Activated naive CD4-positive, alpha-beta T cell treated with anti-CD3 and anti-CD28 coated beads, Interleukin-2, amount 50 U/mL, for 72 hours (primary cell): ENCODE results near the gene HK1. TPM values are rescaled to one million over a fixed set of nuclear protein-coding genes. Genes with fewer than 3 reads are reported as not detected.
A peak's percentile ranks its signal among the peaks of the same experiment; 100 is the strongest.
"Not testable (repeated sequence)": the region's sequence is repeated elsewhere in the genome, so short reads cannot be mapped to it uniquely, and the experiment has no call there.

ENCODE experiments used
- ATAC-seq, 2 donors: fragments of 150-1000 bp; cut with Tn5 transposase; 2 replicates each; pipeline ENCODE4 v1.10.0; 2021; ENCODE audit warnings: mild to moderate bottlenecking in 2 of 2, moderate library complexity in 2 of 2
- DNase-seq, 2 donors: peaks; one replicate each; pipeline ENCODE4 v3.0.0; 2021 to 2022; ENCODE audit warnings: low spot score in 2 of 2
- H3K27ac Mint-ChIP-seq, 2 donors: one replicate each; pipeline ENCODE4 v1.8.0; 2022; ENCODE audit warnings: mild to moderate bottlenecking in 2 of 2, mixed read lengths in 2 of 2
- H3K36me3 Mint-ChIP-seq, 2 donors: one replicate each; pipeline ENCODE4 v1.8.0; 2022; ENCODE audit warnings: mixed read lengths in 2 of 2
- H3K9me3 Mint-ChIP-seq, 2 donors: one replicate each; pipeline ENCODE4 v1.8.0; 2022; ENCODE audit warnings: mixed read lengths in 2 of 2
- total RNA-seq, 2 donors: library from RNA; stranded (reverse); gene quantifications; one replicate each; pipeline ENCODE4 v1.2.3, GENCODE V29; 2022

Gene HK1
- total RNA-seq, 2 donors from 2014 or later: 157 to 235 TPM

DNA sequence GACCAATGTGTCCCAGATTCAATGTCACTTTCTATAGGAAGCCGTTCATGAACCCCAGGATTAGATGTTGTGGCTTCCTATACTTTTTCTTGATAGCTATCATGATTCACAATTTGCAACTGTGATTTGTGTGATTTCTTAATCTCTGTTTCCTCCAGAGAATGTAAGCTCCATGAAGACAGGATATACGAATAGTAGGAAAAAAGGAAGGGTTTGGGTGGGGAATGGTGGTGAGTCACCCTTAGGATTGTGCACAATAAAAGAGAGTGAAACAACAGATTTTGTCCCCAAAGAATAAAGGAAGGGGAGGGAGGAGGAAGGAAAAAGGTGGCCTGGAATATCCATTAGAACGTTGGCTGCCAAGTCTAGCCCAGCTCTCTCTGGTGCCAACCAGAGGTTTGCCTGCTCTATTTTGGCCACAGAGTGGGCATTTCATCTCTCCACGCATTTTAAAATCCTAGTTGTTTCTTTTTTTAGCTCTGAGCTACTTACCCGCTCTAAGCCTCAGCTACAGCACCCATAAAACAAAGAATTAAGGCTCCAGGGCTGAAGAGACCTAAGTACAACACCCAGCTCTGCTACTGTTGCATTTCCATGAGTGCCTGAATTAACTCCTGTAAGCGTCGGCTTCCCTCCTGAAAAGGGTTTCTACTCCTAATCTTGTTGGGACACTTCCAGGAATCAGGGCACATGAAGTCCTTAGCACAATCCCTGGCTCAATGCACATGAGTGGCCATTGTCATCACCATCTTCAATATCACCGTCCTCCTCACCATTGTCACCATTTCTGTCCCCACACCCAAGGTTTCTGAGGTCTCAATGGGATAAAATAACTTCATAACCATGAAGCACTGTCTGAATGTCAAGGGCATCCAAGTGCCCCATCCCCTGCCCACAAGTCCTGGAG lies 3.5 kb downstream of the HK1 start:
- H3K27ac Mint-ChIP-seq: no peak overlapping the region
- H3K9me3 Mint-ChIP-seq: no peaks in the 10 kb centered on the region
- DNase-seq (no peak), ATAC-seq (no peak)
- H3K36me3 Mint-ChIP-seq: no peaks in the 10 kb centered on the region

DNA sequence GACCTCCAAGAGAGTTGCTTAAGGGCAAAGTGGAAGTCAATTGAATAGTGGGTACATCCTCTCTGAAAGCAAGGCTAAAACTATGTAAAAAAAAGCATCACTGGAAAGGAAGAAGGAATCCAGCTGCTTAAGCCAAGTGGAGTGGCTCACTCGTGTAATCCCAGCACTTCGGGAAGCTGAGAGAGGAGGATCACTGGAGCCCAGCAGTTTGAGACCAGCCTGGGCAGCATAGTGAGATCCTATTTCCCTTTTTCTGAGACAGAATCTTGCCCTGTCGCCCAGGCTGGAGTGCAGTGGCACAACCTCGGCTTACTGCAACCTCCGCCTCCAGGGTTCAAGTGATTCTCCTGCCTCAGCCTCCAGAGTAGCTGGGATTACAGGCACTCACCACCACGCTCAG lies 6.1 kb downstream of the HK1 start:
- DNase-seq, H3K9me3 Mint-ChIP-seq, H3K36me3 Mint-ChIP-seq, ATAC-seq, H3K27ac Mint-ChIP-seq: not testable (repeated sequence)

DNA sequence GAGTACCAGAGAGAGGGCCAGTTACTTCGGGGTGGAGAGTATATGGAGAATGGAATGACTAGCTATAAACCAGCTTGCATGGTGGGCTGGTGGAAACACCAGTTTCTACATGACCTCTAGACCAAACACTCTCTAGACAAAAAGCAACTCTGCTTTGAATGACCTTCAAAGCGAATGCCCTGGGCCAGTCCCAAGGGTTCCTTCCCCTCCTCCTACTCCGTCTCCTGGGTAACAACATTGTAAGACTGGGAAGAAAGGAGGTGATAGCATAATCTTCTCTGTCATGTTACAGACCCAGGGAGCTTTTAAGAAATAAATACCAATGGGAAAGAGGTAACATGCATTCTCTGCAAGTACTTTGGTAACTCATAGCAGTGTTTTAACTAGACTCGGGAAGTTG lies 7.4 kb downstream of the HK1 start:
- Mint-ChIP-seq H3K36me3 (no peaks in the 10 kb centered on the region), H3K27ac (no peak overlapping the region), H3K9me3 (no peaks in the 10 kb centered on the region)
- DNase-seq: no peak
- ATAC-seq: no peak

DNA sequence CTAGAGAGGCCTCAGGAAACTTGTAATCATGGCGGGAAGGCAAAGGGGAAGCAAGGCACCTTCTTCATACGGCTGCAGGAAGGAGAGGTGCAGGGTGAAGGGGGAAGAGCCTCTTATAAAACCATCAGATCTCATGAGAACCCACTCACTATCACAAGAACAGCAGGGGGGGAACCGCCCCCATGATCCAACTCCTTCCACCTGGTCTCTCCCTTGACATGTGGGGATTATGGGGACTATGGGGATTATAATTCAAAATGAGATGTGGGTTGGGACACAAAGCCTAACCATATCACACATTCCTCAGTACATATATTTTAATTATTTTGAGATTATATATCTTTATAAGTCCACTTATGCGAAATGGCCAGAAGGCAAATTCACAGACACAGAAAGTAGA lies 8.9 kb downstream of the HK1 start:
- no peak for ATAC-seq
- Mint-ChIP-seq H3K36me3 (no peaks in the 10 kb centered on the region), H3K27ac (no peak overlapping the region), H3K9me3 (no peaks in the 10 kb centered on the region)
- no peak for DNase-seq

DNA sequence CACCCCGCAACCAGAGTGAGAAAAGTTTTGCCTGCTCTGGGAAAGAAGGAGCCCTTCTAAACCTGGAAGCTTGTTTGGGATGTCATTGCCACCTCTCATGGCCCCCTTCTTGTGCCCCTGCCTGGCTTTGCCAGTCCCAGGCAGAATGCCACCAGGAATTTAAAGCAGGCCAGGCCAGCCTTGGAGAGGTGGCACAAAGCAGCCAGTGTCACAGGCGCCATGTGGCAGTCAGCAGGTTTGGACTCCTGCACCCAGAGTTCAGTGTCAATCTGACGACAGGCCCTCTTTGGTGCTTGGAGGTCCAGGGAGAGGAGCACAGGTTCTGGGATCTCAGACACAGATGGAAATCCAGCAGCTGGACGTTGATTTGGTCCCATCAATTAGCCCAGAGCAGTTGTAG lies 12.7 kb downstream of the HK1 start:
- Mint-ChIP-seq H3K9me3 (no peaks in the 10 kb centered on the region), H3K27ac (no peak overlapping the region), H3K36me3 (no peaks in the 10 kb centered on the region)
- DNase-seq (no peak), ATAC-seq (no peak)

DNA sequence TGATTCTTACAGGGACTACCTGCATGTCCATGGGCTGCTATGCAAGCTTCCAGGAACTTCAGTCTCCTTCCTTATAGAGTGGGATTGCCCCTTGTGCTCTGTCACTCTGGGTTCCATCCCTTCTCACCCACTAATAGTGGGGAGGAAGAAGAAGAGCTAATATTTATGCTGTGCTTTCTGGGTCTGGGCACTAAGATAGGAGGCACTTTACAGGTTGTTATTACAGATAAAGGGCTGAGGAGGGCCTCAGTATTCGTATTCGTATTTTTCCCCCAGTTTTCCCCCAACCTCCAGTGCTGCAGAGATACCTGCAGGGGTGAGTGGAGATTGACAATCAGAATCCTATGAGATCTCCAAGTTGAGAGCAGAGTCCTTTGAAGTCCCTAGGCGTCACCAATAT lies 14.2 kb downstream of the HK1 start:
- Mint-ChIP-seq H3K27ac (no peak overlapping the region), H3K9me3 (no peaks in the 10 kb centered on the region), H3K36me3 (no peaks in the 10 kb centered on the region)
- ATAC-seq: no peak
- no peak for DNase-seq

DNA sequence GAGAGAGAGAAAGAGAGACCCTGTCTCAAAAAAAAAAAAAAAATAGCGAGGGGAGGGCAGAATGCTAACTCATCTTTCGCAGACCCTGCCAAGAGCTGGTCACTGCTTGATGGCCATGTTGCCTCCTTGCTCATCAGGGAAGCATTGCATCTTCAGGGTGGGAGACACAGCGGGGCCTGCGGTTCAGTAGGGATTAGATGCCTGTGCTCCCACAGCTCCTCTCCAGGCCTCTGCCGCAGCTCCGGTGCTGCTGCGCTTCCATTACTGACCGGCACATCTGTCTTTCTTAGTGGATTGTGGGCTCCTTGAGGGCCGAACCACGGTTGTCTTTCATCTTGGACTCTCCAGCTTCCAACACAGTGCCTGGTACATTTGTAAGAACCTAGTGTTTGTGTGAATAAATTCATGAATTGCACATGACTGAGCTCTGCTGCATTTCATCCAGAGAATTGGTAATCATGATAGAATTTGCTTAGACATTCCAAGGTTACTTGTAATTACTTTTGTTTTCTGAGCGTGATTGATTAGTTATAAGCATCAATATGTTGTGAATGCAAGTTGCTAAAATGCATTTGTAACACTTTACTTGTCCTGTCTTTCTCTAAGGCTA lies 16.8 kb downstream of the HK1 start:
- H3K9me3 Mint-ChIP-seq: no peaks in the 10 kb centered on the region
- DNase-seq (no peak), ATAC-seq (no peak)
- H3K36me3 Mint-ChIP-seq: no peaks in the 10 kb centered on the region
- no peak overlapping the region for H3K27ac Mint-ChIP-seq

DNA sequence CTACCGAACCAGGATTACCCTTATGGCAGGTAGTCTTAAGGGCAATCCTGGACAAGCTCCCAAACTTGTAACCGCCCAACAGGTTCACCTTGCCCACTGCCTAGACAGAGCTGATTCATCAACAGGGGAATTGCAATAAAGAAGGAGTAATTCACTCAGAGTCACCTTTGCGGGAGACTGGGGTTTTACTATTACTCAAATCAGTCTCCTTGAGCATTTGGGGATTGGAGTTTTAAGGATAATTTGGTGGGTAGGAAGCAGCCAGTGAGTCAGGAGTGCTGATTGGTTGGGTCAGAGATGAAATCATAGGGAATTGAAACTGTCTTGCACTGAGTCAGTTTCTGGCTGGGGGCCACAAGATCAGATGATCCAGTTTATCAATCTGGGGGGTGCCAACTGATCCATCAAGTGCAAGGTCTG lies 25.3 kb downstream of the HK1 start:
- Mint-ChIP-seq H3K9me3 (no peaks in the 10 kb centered on the region), H3K36me3 (no peaks in the 10 kb centered on the region), H3K27ac (no peak overlapping the region)
- no peak for DNase-seq
- peak; percentile 66 to 95 for ATAC-seq

DNA sequence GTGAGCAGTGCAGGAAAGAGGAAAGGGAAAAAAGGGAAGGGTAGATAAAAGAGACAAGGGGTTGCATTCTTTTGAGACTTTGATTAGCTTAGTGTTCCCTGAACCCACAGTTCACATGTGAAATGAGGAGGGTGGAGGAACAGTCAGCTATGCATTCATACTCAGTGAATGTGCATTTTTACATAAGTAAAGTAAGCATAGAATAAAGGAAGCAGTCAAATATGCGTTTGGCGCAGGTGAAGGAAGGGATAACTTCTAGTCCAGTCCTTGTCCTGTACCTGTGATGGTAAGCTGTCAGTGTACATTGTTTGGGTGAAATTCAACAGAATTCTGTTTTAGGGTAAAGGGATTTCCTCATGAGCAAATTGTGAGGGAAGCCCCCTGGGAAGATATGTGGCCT lies 28.1 kb downstream of the HK1 start:
- no peak for DNase-seq
- ATAC-seq: no peak
- Mint-ChIP-seq H3K9me3 (no peaks in the 10 kb centered on the region), H3K27ac (no peak overlapping the region), H3K36me3 (no peaks in the 10 kb centered on the region)

DNA sequence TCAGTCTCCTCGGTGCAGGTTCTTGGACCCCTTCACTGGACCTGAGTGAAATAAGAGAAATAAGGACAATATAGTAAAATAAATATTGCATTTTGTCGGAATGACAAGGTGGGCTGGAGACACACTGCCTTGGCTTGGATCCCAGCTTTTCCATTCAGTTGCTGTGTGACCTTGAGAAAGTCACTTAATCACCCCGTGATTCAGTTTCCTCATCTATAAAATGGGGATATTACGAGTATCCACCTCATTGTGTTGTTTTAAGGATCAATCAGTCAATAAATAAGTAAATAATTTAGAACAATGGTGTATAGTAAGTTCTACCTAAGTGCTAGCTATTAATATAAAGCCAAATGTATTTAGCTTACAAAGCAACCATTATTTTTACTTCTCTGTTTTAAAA lies 29.1 kb downstream of the HK1 start:
- ATAC-seq: no peak
- Mint-ChIP-seq H3K27ac (no peak overlapping the region), H3K36me3 (no peaks in the 10 kb centered on the region), H3K9me3 (no peaks in the 10 kb centered on the region)
- DNase-seq: no peak

DNA sequence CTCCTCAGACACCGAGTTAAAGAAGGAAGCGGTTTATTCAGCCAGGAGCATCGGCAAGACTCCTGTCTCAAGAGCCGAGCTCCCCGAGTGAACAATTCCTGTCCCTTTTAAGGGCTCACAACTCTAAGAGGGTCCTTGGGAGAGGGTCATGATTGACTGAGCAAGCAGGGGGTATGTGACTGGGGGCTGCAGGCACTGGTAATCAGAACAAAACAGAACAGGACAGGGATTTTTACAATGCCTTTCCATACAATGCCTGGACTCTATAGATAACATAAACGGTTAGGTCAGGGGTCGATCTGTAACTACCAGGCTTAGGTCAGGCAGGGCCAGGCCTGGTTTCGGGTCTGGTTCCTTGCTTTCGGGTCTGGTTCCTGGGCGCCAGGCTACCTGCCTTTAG lies 30.0 kb downstream of the HK1 start:
- not testable (repeated sequence) for H3K9me3 Mint-ChIP-seq, DNase-seq, ATAC-seq, H3K36me3 Mint-ChIP-seq, H3K27ac Mint-ChIP-seq

DNA sequence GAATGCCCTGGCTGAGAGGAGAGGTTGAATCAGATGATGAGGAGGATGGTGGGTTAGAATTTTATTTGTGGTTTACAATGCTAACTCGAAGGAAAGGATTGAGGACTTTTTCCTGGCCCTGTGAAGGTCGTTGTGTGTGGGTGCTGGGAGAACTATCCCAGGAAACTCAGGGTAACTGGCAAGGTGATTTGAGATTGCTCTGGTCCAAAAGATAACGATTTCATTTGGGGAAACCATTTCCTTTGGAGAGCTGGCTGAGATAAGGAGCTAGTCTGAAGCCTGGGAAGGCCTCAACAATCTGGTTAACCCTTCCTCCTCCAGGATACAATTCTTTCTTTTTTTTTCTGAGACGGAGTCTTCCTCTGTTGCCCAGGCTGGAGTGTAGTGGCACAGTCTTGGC lies 33.0 kb downstream of the HK1 start:
- Mint-ChIP-seq H3K36me3 (no peaks in the 10 kb centered on the region), H3K9me3 (no peaks in the 10 kb centered on the region), H3K27ac (no peak overlapping the region)
- no peak for ATAC-seq
- no peak for DNase-seq

DNA sequence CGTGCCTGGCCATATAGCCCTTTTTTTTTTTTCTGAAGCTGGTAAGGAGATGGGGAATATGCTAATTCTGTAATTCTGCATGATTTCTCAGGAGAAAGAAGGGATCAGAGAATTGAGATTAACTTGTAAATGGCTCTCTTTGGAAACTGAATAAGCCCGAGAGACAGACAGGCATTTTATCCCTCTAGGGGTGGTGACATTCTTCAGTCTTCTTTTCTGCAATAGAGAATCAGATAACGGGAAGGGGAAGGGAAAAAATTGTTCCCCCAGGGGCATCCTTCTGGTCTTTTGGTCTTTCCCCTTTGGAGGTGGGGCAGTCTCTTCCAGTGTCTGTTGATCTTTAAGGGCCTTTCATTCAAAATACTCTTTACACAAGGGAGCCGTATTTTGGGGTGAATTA lies 34.2 kb downstream of the HK1 start:
- no peak for DNase-seq
- ATAC-seq: no peak
- Mint-ChIP-seq H3K9me3 (no peaks in the 10 kb centered on the region), H3K27ac (no peak overlapping the region), H3K36me3 (no peaks in the 10 kb centered on the region)

DNA sequence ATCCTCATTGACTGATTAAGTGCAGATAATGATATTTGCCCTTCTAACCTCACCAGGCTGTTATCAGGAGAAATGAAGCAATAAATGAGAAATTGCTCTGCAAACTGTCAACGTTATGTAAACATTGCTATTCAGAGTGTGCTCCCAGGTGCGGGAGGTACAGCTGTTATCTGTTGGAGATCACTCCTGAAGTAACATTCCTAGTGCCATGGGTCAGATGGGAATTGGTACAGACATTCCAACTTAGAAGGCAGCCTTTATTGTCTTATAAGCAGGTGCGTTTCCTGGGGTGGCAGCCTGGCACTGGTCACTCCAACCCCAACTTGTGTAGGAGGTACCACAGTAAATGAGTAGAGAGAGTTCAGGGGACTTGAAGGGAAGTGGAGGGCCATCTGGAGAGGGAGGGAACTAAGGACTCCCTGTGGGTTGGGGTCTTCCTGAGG lies 36.8 kb downstream of the HK1 start:
- ATAC-seq: no peak
- no peaks in the 10 kb centered on the region for H3K9me3 Mint-ChIP-seq
- no peak for DNase-seq
- H3K27ac Mint-ChIP-seq: peak overlapping the region in 1 of 2 donors; percentile 57
- H3K36me3 Mint-ChIP-seq: peaks cover 13 to 14% of the 10 kb centered on the region in 2 donors

DNA sequence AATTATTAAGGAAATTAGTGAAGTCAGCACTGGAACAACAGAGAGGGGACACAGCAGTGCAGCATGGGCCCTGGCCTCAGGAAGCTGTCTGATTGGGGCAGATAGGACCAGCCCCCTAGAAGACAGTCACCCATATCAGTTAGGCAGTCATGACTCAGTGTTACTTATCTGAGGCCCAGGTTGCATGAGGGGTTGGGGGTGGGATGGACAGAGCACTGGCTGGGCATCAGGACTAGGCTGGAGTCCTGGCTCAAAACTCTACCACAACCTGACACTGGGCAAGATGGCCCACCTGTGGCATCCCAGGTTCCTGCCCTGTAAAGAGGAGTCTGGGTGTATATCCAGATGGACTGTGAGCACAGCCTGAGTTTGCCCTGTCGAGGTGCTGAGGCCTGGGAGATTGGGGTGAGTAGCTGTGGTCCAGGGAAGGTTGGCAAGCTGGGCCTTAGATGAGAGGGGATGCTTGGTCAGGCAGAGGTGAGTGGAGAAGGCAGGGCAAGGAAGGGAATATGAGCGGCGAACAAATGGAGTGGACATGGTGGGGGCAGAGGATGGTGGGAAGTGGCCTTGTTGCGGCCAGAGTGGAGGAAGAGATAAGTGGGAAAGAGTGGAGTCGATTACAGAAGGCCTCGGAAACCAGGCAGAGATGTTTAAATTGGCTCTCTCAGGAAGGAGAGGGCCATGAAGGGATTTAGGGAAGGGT lies 37.5 kb downstream of the HK1 start:
- H3K9me3 Mint-ChIP-seq: no peaks in the 10 kb centered on the region
- DNase-seq (no peak), ATAC-seq (no peak)
- peak overlapping the region; percentile 12 to 57 for H3K27ac Mint-ChIP-seq
- H3K36me3 Mint-ChIP-seq: peaks cover 15 to 18% of the 10 kb centered on the region in 2 donors

DNA sequence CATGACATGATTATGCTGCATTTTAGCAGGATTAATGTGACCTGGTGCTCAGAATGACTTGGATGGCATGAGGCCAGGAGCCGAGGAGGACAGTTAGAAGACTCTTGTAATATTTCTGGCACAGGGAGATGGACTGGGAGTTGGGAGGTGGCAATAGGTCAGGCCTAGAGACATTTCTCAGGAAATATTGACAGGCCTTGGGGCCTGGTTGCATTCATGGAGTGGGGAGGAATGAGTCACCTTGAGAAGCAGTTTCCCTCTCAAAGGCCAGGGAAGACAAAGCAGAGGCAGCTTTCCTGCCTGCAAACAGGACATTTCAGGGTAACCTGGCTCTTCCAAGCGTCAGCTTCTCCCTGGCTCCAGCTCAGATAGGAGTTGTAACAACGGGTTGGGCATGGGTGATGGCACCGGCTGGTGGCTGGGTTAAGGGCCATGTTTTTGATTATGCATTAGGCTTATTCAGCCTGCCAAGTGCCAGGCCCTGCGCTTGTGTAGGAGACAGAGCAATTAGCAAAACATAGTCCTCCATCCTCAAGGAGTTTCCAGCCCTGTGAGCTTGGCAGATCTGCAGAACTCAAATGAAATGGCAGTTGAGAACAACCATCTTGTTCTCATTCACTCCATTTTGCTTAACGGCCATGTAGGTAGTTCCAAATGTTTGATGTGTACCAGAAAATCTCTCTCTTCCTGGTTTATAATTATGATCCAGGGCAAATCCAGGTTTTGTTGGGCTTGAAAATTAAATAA lies 38.2 kb downstream of the HK1 start:
- ATAC-seq: no peak
- H3K36me3 Mint-ChIP-seq: peaks cover 20 to 22% of the 10 kb centered on the region in 2 donors
- DNase-seq: no peak
- H3K27ac Mint-ChIP-seq: peak overlapping the region; percentile 13 to 57
- no peaks in the 10 kb centered on the region for H3K9me3 Mint-ChIP-seq

DNA sequence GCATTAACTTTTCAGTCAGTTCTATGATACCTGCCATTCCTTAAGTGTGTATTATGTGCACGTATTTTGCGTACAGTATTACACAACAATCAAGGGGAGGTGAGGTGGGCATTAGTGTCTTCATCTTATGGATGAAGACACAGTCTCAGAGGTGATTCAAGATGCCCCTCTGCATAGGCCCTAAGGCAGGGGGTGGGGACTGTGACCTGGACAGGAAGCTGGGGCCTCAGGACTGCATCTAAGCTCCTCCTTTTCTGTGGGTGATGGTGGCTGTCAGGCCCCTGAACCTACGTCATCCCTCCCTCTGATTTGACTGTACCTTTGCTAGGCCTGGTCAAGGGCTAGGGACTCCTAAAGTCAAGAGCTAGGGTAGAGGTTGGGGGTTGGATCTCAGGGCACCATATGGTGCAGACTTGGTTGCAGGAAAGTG lies 38.9 kb downstream of the HK1 start:
- peak in 1 of 2 donors; percentile 28 for DNase-seq

More for the DNA sequence above, 38.9 kb downstream of the HK1 start:
- peak overlapping the region in 1 of 2 donors; percentile 99 for H3K27ac Mint-ChIP-seq
- H3K9me3 Mint-ChIP-seq: no peaks in the 10 kb centered on the region
- H3K36me3 Mint-ChIP-seq: peaks cover 20 to 22% of the 10 kb centered on the region in 2 donors
- peak in 1 of 2 donors; percentile 13 for ATAC-seq
